ENCODE data around the gene CSH2. TPM values are rescaled to one million over a fixed set of nuclear protein-coding genes. Genes with fewer than 3 reads are reported as not detected.
A peak's percentile ranks its signal among the peaks of the same experiment; 100 is the strongest.

The CSH2 gene
- total RNA-seq, 1 donor from 2014 or later: not detected

- no peak for TF ChIP-seq CTCF (conservative IDR thresholded peaks at IDR 0.05; ENCODE audit: low read depth, low read length)
- no peak for DNase-seq (ENCODE audit: low read depth)
- no peak overlapping the region for H3K4me3 ChIP-seq (ENCODE audit: low read depth, low read length)
These were observed 42.5 kb downstream of the CSH2 start for GRCh38 chr17:63830904-63831491.

GRCh38 chr17:63830278-63830677 is 43.2 kb downstream of the CSH2 start:
- DNase-seq (ENCODE audit: low read depth): no peak
- no peak for TF ChIP-seq CTCF (conservative IDR thresholded peaks at IDR 0.05; ENCODE audit: low read depth, low read length)
- H3K4me3 ChIP-seq (ENCODE audit: low read depth, low read length): no peak overlapping the region

- DNase-seq (ENCODE audit: low read depth): no peak
These were observed 44.5 kb downstream of the CSH2 start for GRCh38 chr17:63828936-63829335.

GRCh38 chr17:63827801-63828221 is 45.7 kb downstream of the CSH2 start:
- H3K4me3 ChIP-seq (ENCODE audit: low read depth, low read length): peak overlapping the region; percentile 97
- DNase-seq (ENCODE audit: low read depth): no peak
- no peak for TF ChIP-seq CTCF (conservative IDR thresholded peaks at IDR 0.05; ENCODE audit: low read depth, low read length)

More at GRCh38 chr17:63828936-63829335, 44.5 kb downstream of the CSH2 start:
- no peak for TF ChIP-seq CTCF (conservative IDR thresholded peaks at IDR 0.05; ENCODE audit: low read depth, low read length)
- H3K4me3 ChIP-seq (ENCODE audit: low read depth, low read length): no peak overlapping the region

- peak; percentile 34 for TF ChIP-seq CTCF (conservative IDR thresholded peaks at IDR 0.05; ENCODE audit: low read depth, low read length)
- peak; percentile 86 for DNase-seq (ENCODE audit: low read depth)
- peak within 1 kb of the TSS; percentile 97 for H3K4me3 ChIP-seq (ENCODE audit: low read depth, low read length)
These were observed 46.3 kb downstream of the CSH2 start, which contains the start of the genes FTSJ3 and PSMC5 for GRCh38 chr17:63827002-63827800. FTSJ3 (minus strand) TSS chr17:63827663; CDS start chr17:63826902, 761 bp downstream. PSMC5 (plus strand) TSS chr17:63827431; CDS start chr17:63827491, 60 bp downstream.

- TF ChIP-seq CTCF (conservative IDR thresholded peaks at IDR 0.05; ENCODE audit: low read depth, low read length): no peak
- peak overlapping the region; percentile 97 for H3K4me3 ChIP-seq (ENCODE audit: low read depth, low read length)
- DNase-seq (ENCODE audit: low read depth): no peak
These were observed 46.9 kb downstream of the CSH2 start for GRCh38 chr17:63826468-63827001.

Measured in epithelial cell of proximal tubule (primary cell).